ENCODE measurements around the gene CDH22. TPM values are rescaled to one million over a fixed set of nuclear protein-coding genes. Genes with fewer than 3 reads are reported as not detected.

CDH22 gene
- total RNA-seq, 4 donors from 2014 or later = 0.26 to 1.2 (median 0.35) TPM

- no peaks in the 10 kb centered on the region for H3K4me1 ChIP-seq
- no peak for TF ChIP-seq POLR2A (IDR thresholded peaks at IDR 0.05)
- TF ChIP-seq, protein P1, sequence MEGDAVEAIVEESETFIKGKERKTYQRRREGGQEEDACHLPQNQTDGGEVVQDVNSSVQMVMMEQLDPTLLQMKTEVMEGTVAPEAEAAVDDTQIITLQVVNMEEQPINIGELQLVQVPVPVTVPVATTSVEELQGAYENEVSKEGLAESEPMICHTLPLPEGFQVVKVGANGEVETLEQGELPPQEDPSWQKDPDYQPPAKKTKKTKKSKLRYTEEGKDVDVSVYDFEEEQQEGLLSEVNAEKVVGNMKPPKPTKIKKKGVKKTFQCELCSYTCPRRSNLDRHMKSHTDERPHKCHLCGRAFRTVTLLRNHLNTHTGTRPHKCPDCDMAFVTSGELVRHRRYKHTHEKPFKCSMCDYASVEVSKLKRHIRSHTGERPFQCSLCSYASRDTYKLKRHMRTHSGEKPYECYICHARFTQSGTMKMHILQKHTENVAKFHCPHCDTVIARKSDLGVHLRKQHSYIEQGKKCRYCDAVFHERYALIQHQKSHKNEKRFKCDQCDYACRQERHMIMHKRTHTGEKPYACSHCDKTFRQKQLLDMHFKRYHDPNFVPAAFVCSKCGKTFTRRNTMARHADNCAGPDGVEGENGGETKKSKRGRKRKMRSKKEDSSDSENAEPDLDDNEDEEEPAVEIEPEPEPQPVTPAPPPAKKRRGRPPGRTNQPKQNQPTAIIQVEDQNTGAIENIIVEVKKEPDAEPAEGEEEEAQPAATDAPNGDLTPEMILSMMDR (IDR thresholded peaks at IDR 0.05 in 4 of 5, conservative IDR thresholded peaks at IDR 0.05 in 1 of 5) = no peak
- H3K36me3 ChIP-seq = no peaks in the 10 kb centered on the region
- H3K27me3 ChIP-seq = peaks cover 0 to 7% (median 0%) of the 10 kb centered on the region in 3 donors
- ATAC-seq (no peak), DNase-seq (no peak)
- H3K4me3 ChIP-seq = no peak overlapping the region
- intact Hi-C loops (cut with DNase I; ENCODE audit: low total_unique reads) = no loop called here
- no peak overlapping the region for H3K27ac ChIP-seq
- H3K9me3 ChIP-seq = no peaks in the 10 kb centered on the region
- in situ Hi-C loops (cut with MboI; ENCODE audit: low sequenced_read_pairs in 4 of 4) = no loop called here
Measured at GRCh38 chr20:46232539-46232938, 75.8 kb downstream of the CDH22 start.

- Histone ChIP-seq H3K27ac (no peak overlapping the region), H3K4me1 (no peaks in the 10 kb centered on the region), H3K36me3 (no peaks in the 10 kb centered on the region), H3K9me3 (no peaks in the 10 kb centered on the region), H3K4me3 (no peak overlapping the region), H3K27me3 (peaks cover 5 to 7% (median 7%) of the 10 kb centered on the region in 3 donors)
- in situ Hi-C loops (cut with MboI; ENCODE audit: low sequenced_read_pairs in 4 of 4) (no loop called here), intact Hi-C loops (cut with DNase I; ENCODE audit: low total_unique reads) (no loop called here)
- DNase-seq (no peak), ATAC-seq (peak in 1 of 2 donors; percentile 48)
- TF ChIP-seq POLR2A (IDR thresholded peaks at IDR 0.05) = no peak
- TF ChIP-seq, protein P1 (IDR thresholded peaks at IDR 0.05 in 4 of 5, conservative IDR thresholded peaks at IDR 0.05 in 1 of 5) = no peak
Measured at GRCh38 chr20:46230801-46231282, 77.5 kb downstream of the CDH22 start.

DNA sequence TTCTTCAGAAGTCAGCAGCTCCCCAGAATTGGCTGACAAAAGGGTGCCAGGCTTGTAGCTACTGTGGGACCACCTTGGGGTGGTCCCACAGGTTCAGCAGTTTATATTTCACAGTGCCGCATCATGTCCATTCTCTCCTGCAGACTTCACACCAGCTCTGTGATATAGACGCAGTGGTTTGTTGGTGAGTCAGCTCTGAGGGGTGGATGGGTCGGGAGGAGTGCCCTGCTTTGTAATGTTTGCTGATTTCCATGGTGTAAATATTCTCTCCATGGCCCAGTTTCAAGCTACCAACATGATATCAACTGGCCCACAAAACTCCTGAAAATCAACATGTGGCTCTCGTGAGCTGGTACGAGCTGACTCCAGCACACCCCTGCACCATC, 78.2 kb downstream of the CDH22 start:
- ATAC-seq (no peak), DNase-seq (no peak)
- Histone ChIP-seq H3K27me3 (peaks cover 5 to 7% (median 7%) of the 10 kb centered on the region in 3 donors), H3K27ac (no peak overlapping the region), H3K9me3 (no peaks in the 10 kb centered on the region), H3K4me1 (no peaks in the 10 kb centered on the region), H3K36me3 (no peaks in the 10 kb centered on the region), H3K4me3 (no peak overlapping the region)
- TF ChIP-seq POLR2A (IDR thresholded peaks at IDR 0.05) = no peak
- TF ChIP-seq, protein P1 (IDR thresholded peaks at IDR 0.05 in 4 of 5, conservative IDR thresholded peaks at IDR 0.05 in 1 of 5) = no peak
- intact Hi-C loops (cut with DNase I; ENCODE audit: low total_unique reads) = no loop called here
- in situ Hi-C loops (cut with MboI; ENCODE audit: low sequenced_read_pairs in 4 of 4) = no loop called here

GRCh38 chr20:46229478-46230105, 78.7 kb downstream of the CDH22 start:
- no peaks in the 10 kb centered on the region for H3K36me3 ChIP-seq
- H3K4me3 ChIP-seq = no peak overlapping the region
- H3K27ac ChIP-seq = no peak overlapping the region
- no peak for ATAC-seq
- DNase-seq = no peak
- intact Hi-C loops (cut with DNase I; ENCODE audit: low total_unique reads) = no loop called here
- no peak for TF ChIP-seq POLR2A (IDR thresholded peaks at IDR 0.05)
- TF ChIP-seq, protein P1 (IDR thresholded peaks at IDR 0.05 in 4 of 5, conservative IDR thresholded peaks at IDR 0.05 in 1 of 5) = no peak
- no peaks in the 10 kb centered on the region for H3K4me1 ChIP-seq
- in situ Hi-C loops (cut with MboI; ENCODE audit: low sequenced_read_pairs in 4 of 4) = no loop called here
- H3K9me3 ChIP-seq = no peaks in the 10 kb centered on the region
- peaks cover 5 to 7% (median 7%) of the 10 kb centered on the region in 3 donors for H3K27me3 ChIP-seq
